H1 (cell line): ENCODE measurements around the gene VSTM2L. TPM values are rescaled to one million over a fixed set of nuclear protein-coding genes. Genes with fewer than 3 reads are reported as not detected.

Source experiments
- CTCF ChIA-PET: fragments of 300-600 bp; sonication (Branson Sonifier 250); formaldehyde crosslinking; loops from one replicate; lab custom pipeline; 2021; ENCODE audit not compliant: partially characterized antibody; lab: Charles Lee
- POLR2A ChIA-PET: fragments of 300-600 bp; sonication (Branson Sonifier 250); formaldehyde crosslinking; loops from one replicate; lab custom pipeline; 2021; ENCODE audit warnings: inconsistent platforms; ENCODE audit not compliant: partially characterized antibody; lab: Charles Lee
- DNase-seq, 2 experiments: peaks; one replicate each; pipeline versions ENCODE4 v3.0.0 to v3.0.0-alpha.2; 2010 to 2022; ENCODE audit warnings: low spot score in 2 of 2, low read depth in 1 of 2, mixed read lengths in 1 of 2
- FAIRE-seq: peaks from 2 replicates; lab custom pipeline; 2011; peaks lifted over from hg19 to GRCh38; lab: Jason Lieb, UNC
- H2AFZ ChIP-seq: 2 replicates; pipeline ENCODE4 v1.8.1; 2012; ENCODE audit warnings: low read length, inconsistent platforms
- H2AK5ac ChIP-seq: 2 replicates; pipeline ENCODE4 v1.6.1; 2013; ENCODE audit warnings: low read depth, low read length
- H2BK120ac ChIP-seq: replicated peaks from 2 replicates; pipeline ENCODE3; 2013; ENCODE audit warnings: low read depth, low read length, inconsistent platforms
- H2BK12ac ChIP-seq: 2 replicates; pipeline ENCODE4 v1.6.1; 2013; ENCODE audit warnings: low read depth, low read length
- H2BK15ac ChIP-seq: 2 replicates; pipeline ENCODE4 v1.6.1; 2013; ENCODE audit warnings: low read length
- H2BK20ac ChIP-seq: 2 replicates; pipeline ENCODE4 v1.6.1; 2013; ENCODE audit warnings: low read length
- H2BK5ac ChIP-seq: 2 replicates; pipeline ENCODE4 v1.6.1; 2013; ENCODE audit warnings: low read depth, low read length
- H3K14ac ChIP-seq: 2 replicates; pipeline ENCODE4 v1.6.1; 2013; ENCODE audit warnings: inconsistent platforms; ENCODE audit not compliant: insufficient read length
- H3K18ac ChIP-seq: 2 replicates; pipeline ENCODE4 v1.6.1; 2013; ENCODE audit warnings: low read length; ENCODE audit errors: extremely low read depth
- H3K23ac ChIP-seq: 2 replicates; pipeline ENCODE4 v1.6.1; 2013; ENCODE audit warnings: inconsistent platforms; ENCODE audit not compliant: insufficient read length
- H3K23me2 ChIP-seq: 2 replicates; pipeline ENCODE4 v1.6.1; 2013; ENCODE audit warnings: low read depth, low read length
- H3K27ac ChIP-seq: 2 replicates; pipeline ENCODE4 v1.6.1; 2011; ENCODE audit warnings: low read depth, low read length, inconsistent platforms
- H3K27me3 ChIP-seq, 4 experiments: replicated peaks in 1 of 4; 1 replicate in 1 of 4; 2 replicates in 3 of 4; pipeline versions ENCODE4 v1.6.1 to v1.8.1; 2011 to 2013; ENCODE audit warnings: low read length in 3 of 4, mild to moderate bottlenecking in 3 of 4, inconsistent platforms in 2 of 4, mixed read lengths in 2 of 4, moderate library complexity in 1 of 4; ENCODE audit not compliant: control insufficient read depth in 3 of 4, insufficient read depth in 3 of 4; ENCODE audit errors: extremely low read depth in 1 of 4
- H3K36me3 ChIP-seq, 4 experiments: 2 replicates each; pipeline versions ENCODE4 v1.6.1 to v1.8.1; 2011 to 2013; ENCODE audit warnings: mild to moderate bottlenecking in 4 of 4, low read length in 3 of 4, moderate library complexity in 2 of 4, control low read depth in 1 of 4, inconsistent platforms in 1 of 4; ENCODE audit not compliant: insufficient read depth in 4 of 4, control insufficient read depth in 2 of 4
- H3K4ac ChIP-seq: replicated peaks from 2 replicates; pipeline ENCODE3; 2013; ENCODE audit warnings: low read length, low read depth, mixed read lengths, inconsistent platforms; ENCODE audit not compliant: insufficient read length
- H3K4me1 ChIP-seq, 4 experiments: replicated peaks in 1 of 4; 1 replicate in 1 of 4; 2 replicates in 3 of 4; pipeline versions ENCODE4 v1.6.1 to v1.8.1; 2011 to 2013; ENCODE audit warnings: low read length in 3 of 4, inconsistent platforms in 2 of 4, mixed read lengths in 1 of 4; ENCODE audit not compliant: insufficient read depth in 4 of 4, control insufficient read depth in 3 of 4
- H3K4me2 ChIP-seq, 2 experiments: 2 replicates each; pipeline versions ENCODE4 v1.6.1 to v1.8.1; 2011 to 2013; ENCODE audit warnings: low read depth in 2 of 2, low read length in 2 of 2, control low read depth in 1 of 2, inconsistent platforms in 1 of 2, mild to moderate bottlenecking in 1 of 2; ENCODE audit not compliant: insufficient read depth in 1 of 2
- H3K4me3 ChIP-seq, 4 experiments: fragments of 200-600, 300-600 bp in 1 of 4; sonication (generic), shearing (Covaris generic), sonication (Bioruptor Twin) in 1 of 4; 2 replicates each; pipeline versions ENCODE4 v1.5.1 to v1.8.1; 2011 to 2016; ENCODE audit warnings: low read length in 4 of 4, low read depth in 3 of 4, control low read depth in 2 of 4, inconsistent platforms in 2 of 4, mild to moderate bottlenecking in 2 of 4, mixed read lengths in 1 of 4, moderate library complexity in 1 of 4; ENCODE audit not compliant: insufficient read depth in 2 of 4; ENCODE audit errors: extremely low read depth in 1 of 4
- H3K56ac ChIP-seq: replicated peaks from 2 replicates; pipeline ENCODE3; 2013; ENCODE audit warnings: low read depth, mild to moderate bottlenecking, mixed read lengths, low read length, inconsistent platforms; ENCODE audit not compliant: insufficient read length
- H3K79me1 ChIP-seq: 2 replicates; pipeline ENCODE4 v1.6.1; 2013; ENCODE audit warnings: low read depth, low read length, control low read depth
- H3K79me2 ChIP-seq, 2 experiments: 2 replicates each; pipeline versions ENCODE4 v1.6.1 to v1.8.1; 2012 to 2013; ENCODE audit warnings: low read length in 2 of 2, mild to moderate bottlenecking in 2 of 2, inconsistent platforms in 1 of 2; ENCODE audit not compliant: insufficient read depth in 2 of 2, control insufficient read depth in 1 of 2
- H3K9ac ChIP-seq, 4 experiments: replicated peaks in 1 of 4; 1 replicate in 1 of 4; 2 replicates in 3 of 4; pipeline versions ENCODE4 v1.6.1 to v1.8.1; 2011 to 2013; ENCODE audit warnings: low read depth in 3 of 4, low read length in 3 of 4, control low read depth in 2 of 4, mild to moderate bottlenecking in 2 of 4, moderate library complexity in 2 of 4, inconsistent platforms in 1 of 4; ENCODE audit errors: extremely low read depth in 1 of 4
- H3K9me3 ChIP-seq, 2 experiments: 2 replicates each; pipeline versions ENCODE4 v1.6.1 to v1.8.1; 2012 to 2013; ENCODE audit warnings: mild to moderate bottlenecking in 2 of 2, moderate library complexity in 2 of 2, control low read depth in 1 of 2, inconsistent platforms in 1 of 2, low read depth in 1 of 2, low read length in 1 of 2, mixed read lengths in 1 of 2; ENCODE audit not compliant: insufficient read depth in 2 of 2
- H4K20me1 ChIP-seq, 2 experiments: replicated peaks in 1 of 2; 2 replicates each; pipeline versions ENCODE3 to v1.8.1; 2011 to 2013; ENCODE audit warnings: inconsistent platforms in 2 of 2, low read length in 2 of 2, mild to moderate bottlenecking in 1 of 2; ENCODE audit not compliant: insufficient read depth in 2 of 2, control insufficient read depth in 1 of 2
- H4K5ac ChIP-seq: 2 replicates; pipeline ENCODE4 v1.6.1; 2013; ENCODE audit warnings: low read length, low read depth, mixed read lengths, inconsistent platforms; ENCODE audit not compliant: insufficient read length
- H4K8ac ChIP-seq: 2 replicates; pipeline ENCODE4 v1.8.0; 2013; ENCODE audit warnings: mild to moderate bottlenecking, moderate library complexity, low read length, inconsistent platforms; ENCODE audit not compliant: insufficient read depth; ENCODE audit errors: extremely low read depth
- H4K91ac ChIP-seq: replicated peaks from 2 replicates; pipeline ENCODE3; 2013; ENCODE audit warnings: low read length, mixed read lengths, inconsistent platforms; ENCODE audit not compliant: insufficient read length
- JUN ChIP-seq: IDR thresholded peaks from 2 replicates; pipeline ENCODE4 v1.6.1; 2011; ENCODE audit warnings: low read depth, mild to moderate bottlenecking, improper control_type of control experiment, low read length
- SAP30 ChIP-seq: fragments of 300-600 bp; sonication (generic); IDR thresholded peaks from 2 replicates; pipeline ENCODE4 v1.7.1; 2012; ENCODE audit warnings: low read length, moderate library complexity, mild to moderate bottlenecking, inconsistent platforms; ENCODE audit not compliant: insufficient read depth, insufficient replicate concordance
- SUZ12 ChIP-seq: fragments of 200-600 bp; sonication (generic); IDR thresholded peaks from 2 replicates; pipeline ENCODE4 v1.6.1; 2012; ENCODE audit warnings: mild to moderate bottlenecking, inconsistent platforms, low read length, moderate library complexity, mixed read lengths
- WGBS, 2 experiments: shearing (Covaris generic) in 1 of 2; methylation state at CpG; one replicate each; pipeline versions ENCODE4 v1.1.6 to v1.1.7; 2013 to 2015; ENCODE audit warnings: low lambda C conversion rate in 2 of 2, mixed read lengths in 2 of 2, inconsistent platforms in 1 of 2, low coverage in 1 of 2, missing lambda C conversion rate in 1 of 2; ENCODE audit not compliant: insufficient replicate concordance in 2 of 2, insufficient coverage in 1 of 2, insufficient read length in 1 of 2; ENCODE audit errors: extremely low coverage in 1 of 2, missing lambda C conversion rate in 1 of 2; 5-methylcytosine and 5-hydroxymethylcytosine counted together
- polyA plus RNA-seq, 7 experiments: library from polyadenylated mRNA; depleted of rRNA in 3 of 7; stranded (reverse) in 5 of 7; unstranded in 2 of 7; fragments of >200 nt in 5 of 7; fragments of 200-250 nt in 2 of 7; gene quantifications; 1 replicate in 5 of 7; 2 replicates in 1 of 7; 4 replicates in 1 of 7; pipeline versions ENCODE4 v1.2.1 to v1.2.3, GENCODE V29; 2011 to 2013; ENCODE audit warnings: missing spikeins in 2 of 7, mixed read lengths in 2 of 7
- total RNA-seq: library from RNA; stranded (reverse); fragmentation: NEBNext Ultra II Directional; extraction: Animal tissue kit (Norgen Biotek cat#: 25700); gene quantifications from 2 replicates; pipeline ENCODE4 v1.2.1, GENCODE V29; 2021

VSTM2L gene
- total and polyA plus RNA-seq, 2 of the 8 experiments (the other 6 are each of a cell fraction or from before 2014, with no cell fraction given), result 1.3 to 3.2 TPM

- Histone ChIP-seq H3K56ac (no peak overlapping the region), H4K20me1 (peaks cover 0 to 1% of the 10 kb centered on the region in 2 experiments), H3K14ac (no peak overlapping the region), H2BK5ac (no peak overlapping the region), H3K18ac (no peak overlapping the region), H3K27me3 (no peaks in the 10 kb centered on the region), H3K4me3 (no peak overlapping the region), H3K23me2 (no peaks in the 10 kb centered on the region), H2BK12ac (no peak overlapping the region), H3K4ac (no peak overlapping the region), H4K8ac (no peak overlapping the region), H3K4me2 (no peak overlapping the region), H2BK15ac (no peak overlapping the region), H4K5ac (no peak overlapping the region), H2AFZ (no peak overlapping the region), H4K91ac (no peak overlapping the region), H3K79me2 (no peaks in the 10 kb centered on the region), H3K36me3 (no peaks in the 10 kb centered on the region), H3K79me1 (no peaks in the 10 kb centered on the region; the same call in 1 of the 2 replicates), H2BK20ac (no peak overlapping the region), H3K9ac (no peak overlapping the region), H3K27ac (no peak overlapping the region), H3K9me3 (no peaks in the 10 kb centered on the region), H3K4me1 (peaks cover 0 to 11% (median 3%) of the 10 kb centered on the region in 4 experiments; a peak in 5 of 7 replicates), H2AK5ac (no peak overlapping the region), H2BK120ac (no peak overlapping the region), H3K23ac (no peak overlapping the region)
- ChIA-PET CTCF (interaction anchor here (1.0 to 1.4 kb wide), 3 partner anchors 16 to 21 kb away, joined by 5 to 6 read pairs (median 6); no protein-coding TSS in a partner anchor), POLR2A (no interaction called here)
- FAIRE-seq (no peak), DNase-seq (no peak)
- 82% methylated on average over 3 of the region's 3 CpGs; no CpG with 5 or more reads in 1 of the 2 experiments for WGBS, 2 experiments
- TF ChIP-seq JUN (no peak), SUZ12 (no peak), SAP30 (no peak)
Measured at GRCh38 chr20:37922016-37922415, 19.1 kb downstream of the VSTM2L start.
